Breast epithelium (tissue), 3 donors: Measurements from ENCODE around the gene TEX30.

Source experiments
- POLR2A ChIP-seq: fragments of 450-650 bp; IDR thresholded peaks from one replicate; pipeline ENCODE4 v1.6.1; 2016; ENCODE audit warnings: antibody characterized with exemption, mild to moderate bottlenecking, moderate library complexity
- POLR2AphosphoS5 ChIP-seq, 3 donors: sonication (generic); formaldehyde crosslinking; IDR thresholded peaks; one replicate each; pipeline ENCODE4 v1.6.1; 2017; ENCODE audit warnings: antibody characterized with exemption in 3 of 3
- TF ChIP-seq, protein P1 (sequence below), 3 donors: fragments of 450-650 bp; IDR thresholded peaks; one replicate each; pipeline ENCODE4 v1.5.1; 2016 to 2017; ENCODE audit warnings: antibody characterized with exemption in 3 of 3, mild to moderate bottlenecking in 3 of 3, moderate library complexity in 3 of 3

- TF ChIP-seq POLR2A (no peak), POLR2AphosphoS5 (IDR thresholded peaks at IDR 0.05) (no peak)
- TF ChIP-seq, protein P1, sequence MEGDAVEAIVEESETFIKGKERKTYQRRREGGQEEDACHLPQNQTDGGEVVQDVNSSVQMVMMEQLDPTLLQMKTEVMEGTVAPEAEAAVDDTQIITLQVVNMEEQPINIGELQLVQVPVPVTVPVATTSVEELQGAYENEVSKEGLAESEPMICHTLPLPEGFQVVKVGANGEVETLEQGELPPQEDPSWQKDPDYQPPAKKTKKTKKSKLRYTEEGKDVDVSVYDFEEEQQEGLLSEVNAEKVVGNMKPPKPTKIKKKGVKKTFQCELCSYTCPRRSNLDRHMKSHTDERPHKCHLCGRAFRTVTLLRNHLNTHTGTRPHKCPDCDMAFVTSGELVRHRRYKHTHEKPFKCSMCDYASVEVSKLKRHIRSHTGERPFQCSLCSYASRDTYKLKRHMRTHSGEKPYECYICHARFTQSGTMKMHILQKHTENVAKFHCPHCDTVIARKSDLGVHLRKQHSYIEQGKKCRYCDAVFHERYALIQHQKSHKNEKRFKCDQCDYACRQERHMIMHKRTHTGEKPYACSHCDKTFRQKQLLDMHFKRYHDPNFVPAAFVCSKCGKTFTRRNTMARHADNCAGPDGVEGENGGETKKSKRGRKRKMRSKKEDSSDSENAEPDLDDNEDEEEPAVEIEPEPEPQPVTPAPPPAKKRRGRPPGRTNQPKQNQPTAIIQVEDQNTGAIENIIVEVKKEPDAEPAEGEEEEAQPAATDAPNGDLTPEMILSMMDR (IDR thresholded peaks at IDR 0.05): no peak
Observed at GRCh38 chr13:102721800-102722231, 51.8 kb downstream of the TEX30 start.
